Measurements from ENCODE around the gene PIK3R6.
A peak's percentile ranks its signal among the peaks of the same experiment; 100 is the strongest.

Gene PIK3R6

GRCh38 chr17:8803531-8804420, 63.7 kb downstream of the PIK3R6 start:
- no peak overlapping the region for H3K4me3 ChIP-seq (ENCODE audit: low read length, poor library complexity, severe bottlenecking)
- no peaks in the 10 kb centered on the region for H3K9me3 ChIP-seq (ENCODE audit: insufficient read depth, low read depth, low read length)
- H3K9me2 ChIP-seq (replicated peaks; ENCODE audit: low read depth, low read length), result no peaks in the 10 kb centered on the region
- H3K79me2 ChIP-seq (ENCODE audit: insufficient read depth, low read length), result no peaks in the 10 kb centered on the region
- H3K4me1 ChIP-seq (ENCODE audit: insufficient read depth, low read length, poor library complexity, severe bottlenecking), result no peaks in the 10 kb centered on the region
- no peaks in the 10 kb centered on the region for H3K27me3 ChIP-seq (ENCODE audit: insufficient read depth, low read length, poor library complexity, severe bottlenecking)
- peaks cover 39% of the 10 kb centered on the region; the same call in 1 of the 2 replicates for H3K36me3 ChIP-seq (ENCODE audit: insufficient read depth, low read length)
- no peak overlapping the region for H3K9ac ChIP-seq (ENCODE audit: low read depth, low read length, poor library complexity, severe bottlenecking)
- no peaks in the 10 kb centered on the region for H4K20me1 ChIP-seq (ENCODE audit: insufficient read depth, low read length, poor library complexity, severe bottlenecking)
- no peak overlapping the region for H3K4me2 ChIP-seq (ENCODE audit: low read depth, low read length, poor library complexity, severe bottlenecking)
- H3F3A ChIP-seq (ENCODE audit: low read depth), result no peaks in the 10 kb centered on the region
- H2AFZ ChIP-seq (ENCODE audit: low read length), result no peak overlapping the region
- TF ChIP-seq EZH2phosphoT487 (IDR thresholded peaks at IDR 0.05; ENCODE audit: borderline replicate concordance) (no peak), CTCF (conservative IDR thresholded peaks at IDR 0.05; ENCODE audit: low read length) (peak; percentile 36)

DNA sequence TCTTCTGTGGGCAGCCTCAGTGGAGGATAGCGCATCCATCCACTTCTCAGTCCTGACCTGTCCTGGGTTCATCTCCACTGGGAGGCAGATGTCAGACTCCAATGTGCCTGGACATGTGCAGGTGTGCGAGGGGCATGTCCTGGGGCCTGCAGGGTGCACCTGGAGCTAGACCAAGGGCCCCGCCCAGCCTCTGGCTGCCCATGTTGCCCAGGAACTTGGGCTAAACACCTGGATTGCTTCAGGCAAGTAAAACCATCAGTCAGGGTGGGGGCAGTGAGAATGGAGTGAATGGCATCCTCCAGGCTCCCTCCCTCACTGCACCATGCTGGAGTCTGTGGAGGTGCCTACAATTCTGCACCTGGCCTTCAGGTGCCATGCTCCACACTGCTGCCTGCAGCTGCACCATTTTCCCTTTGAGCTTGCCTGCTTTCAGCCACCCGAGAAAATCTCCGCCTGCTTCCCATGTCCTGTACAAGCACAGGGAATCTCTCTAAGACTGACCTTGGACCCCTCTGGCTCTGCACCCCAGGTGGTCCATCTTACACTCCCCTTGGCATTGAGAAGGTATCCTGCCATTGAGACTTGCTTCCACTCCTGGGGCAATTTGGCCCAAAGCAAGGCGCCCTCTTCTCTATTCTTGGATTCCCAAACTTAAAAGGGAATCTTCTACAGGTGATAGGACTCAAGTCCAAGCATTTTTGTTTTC, 66.2 kb downstream of the PIK3R6 start:
- no peaks in the 10 kb centered on the region for H3K4me1 ChIP-seq (ENCODE audit: insufficient read depth, low read length, poor library complexity, severe bottlenecking)
- no peak overlapping the region for H3K4me3 ChIP-seq (ENCODE audit: low read length, poor library complexity, severe bottlenecking)
- TF ChIP-seq CTCF (conservative IDR thresholded peaks at IDR 0.05; ENCODE audit: low read length), result no peak
- no peak for TF ChIP-seq EZH2phosphoT487 (IDR thresholded peaks at IDR 0.05; ENCODE audit: borderline replicate concordance)
- H3K9me2 ChIP-seq (replicated peaks; ENCODE audit: low read depth, low read length), result no peaks in the 10 kb centered on the region
- H3K36me3 ChIP-seq (ENCODE audit: insufficient read depth, low read length), result peaks cover 29% of the 10 kb centered on the region; the same call in 1 of the 2 replicates
- H3K79me2 ChIP-seq (ENCODE audit: insufficient read depth, low read length), result no peaks in the 10 kb centered on the region
- no peak overlapping the region for H3K9ac ChIP-seq (ENCODE audit: low read depth, low read length, poor library complexity, severe bottlenecking)
- H4K20me1 ChIP-seq (ENCODE audit: insufficient read depth, low read length, poor library complexity, severe bottlenecking), result no peaks in the 10 kb centered on the region
- H3F3A ChIP-seq (ENCODE audit: low read depth), result no peaks in the 10 kb centered on the region
- no peak overlapping the region for H2AFZ ChIP-seq (ENCODE audit: low read length)
- H3K27me3 ChIP-seq (ENCODE audit: insufficient read depth, low read length, poor library complexity, severe bottlenecking), result no peaks in the 10 kb centered on the region
- H3K9me3 ChIP-seq (ENCODE audit: insufficient read depth, low read depth, low read length), result no peaks in the 10 kb centered on the region
- H3K4me2 ChIP-seq (ENCODE audit: low read depth, low read length, poor library complexity, severe bottlenecking), result no peak overlapping the region

DNA sequence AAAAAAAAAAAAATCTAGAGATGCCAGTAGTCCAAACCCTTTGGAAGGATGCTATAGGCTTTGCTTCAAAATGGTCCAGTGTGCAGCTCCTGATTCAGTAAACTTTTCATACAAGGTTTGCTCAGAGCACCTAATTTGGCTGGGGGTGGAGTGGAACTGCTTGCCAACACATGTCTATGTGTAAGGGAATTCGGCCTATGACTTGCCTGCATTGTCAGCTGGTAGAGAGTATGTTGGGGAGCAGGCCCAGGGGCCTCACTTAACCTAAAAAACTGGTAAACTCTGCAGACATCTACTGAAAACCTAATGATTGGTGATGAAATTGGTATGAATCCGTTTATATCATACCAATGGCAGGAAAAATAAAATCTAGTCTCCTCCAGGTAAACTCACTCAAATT, 66.8 kb downstream of the PIK3R6 start:
- Histone ChIP-seq H3K9ac (ENCODE audit: low read depth, low read length, poor library complexity, severe bottlenecking) (no peak overlapping the region), H3K79me2 (ENCODE audit: insufficient read depth, low read length) (no peaks in the 10 kb centered on the region), H3K9me2 (replicated peaks; ENCODE audit: low read depth, low read length) (no peaks in the 10 kb centered on the region), H3K4me1 (ENCODE audit: insufficient read depth, low read length, poor library complexity, severe bottlenecking) (no peaks in the 10 kb centered on the region), H4K20me1 (ENCODE audit: insufficient read depth, low read length, poor library complexity, severe bottlenecking) (no peaks in the 10 kb centered on the region), H3K9me3 (ENCODE audit: insufficient read depth, low read depth, low read length) (no peaks in the 10 kb centered on the region), H3K4me2 (ENCODE audit: low read depth, low read length, poor library complexity, severe bottlenecking) (no peak overlapping the region), H3F3A (ENCODE audit: low read depth) (no peaks in the 10 kb centered on the region), H2AFZ (ENCODE audit: low read length) (no peak overlapping the region), H3K36me3 (ENCODE audit: insufficient read depth, low read length) (peaks cover 29% of the 10 kb centered on the region; the same call in 1 of the 2 replicates), H3K27me3 (ENCODE audit: insufficient read depth, low read length, poor library complexity, severe bottlenecking) (no peaks in the 10 kb centered on the region), H3K4me3 (ENCODE audit: low read length, poor library complexity, severe bottlenecking) (no peak overlapping the region)
- TF ChIP-seq CTCF (conservative IDR thresholded peaks at IDR 0.05; ENCODE audit: low read length) (no peak), EZH2phosphoT487 (IDR thresholded peaks at IDR 0.05; ENCODE audit: borderline replicate concordance) (no peak)
